Testis (tissue), 3 donors: ENCODE measurements around the gene FARP1. TPM values are rescaled to one million over a fixed set of nuclear protein-coding genes. Genes with fewer than 3 reads are reported as not detected.

ENCODE experiments used
- DNase-seq: peaks from one replicate; pipeline ENCODE4 v3.0.0-alpha.2; 2019
- H3K27ac ChIP-seq, 2 donors: fragments of 200-600 bp; sonication (generic); one replicate each; pipeline ENCODE4 v1.5.1; 2019
- H3K27me3 ChIP-seq: fragments of 200-600 bp; sonication (generic); one replicate; pipeline ENCODE4 v1.5.1; 2019
- H3K36me3 ChIP-seq: fragments of 200-600 bp; sonication (generic); one replicate; pipeline ENCODE4 v1.5.1; 2017; ENCODE audit warnings: low read depth; ENCODE audit errors: missing control alignments
- H3K4me1 ChIP-seq: fragments of 200-600 bp; sonication (generic); one replicate; pipeline ENCODE4 v1.5.1; 2019
- H3K4me3 ChIP-seq, 2 donors: fragments of 200-600 bp; sonication (generic); one replicate each; pipeline ENCODE4 v1.5.1; 2017 to 2019
- H3K9me3 ChIP-seq: fragments of 200-600 bp; sonication (generic); one replicate; pipeline ENCODE4 v1.5.1; 2017
- CTCF ChIP-seq, 3 experiments: fragments of 450-650 bp in 2 of 3; fragments of 200-600 bp in 1 of 3; sonication (generic) in 1 of 3; IDR thresholded peaks; one replicate each; pipeline ENCODE4 v1.5.1; 2016 to 2019; ENCODE audit warnings: antibody characterized with exemption in 3 of 3, mild to moderate bottlenecking in 2 of 3, moderate library complexity in 1 of 3
- POLR2A ChIP-seq: fragments of 450-650 bp; IDR thresholded peaks from one replicate; pipeline ENCODE4 v1.6.1; 2017; ENCODE audit warnings: antibody characterized with exemption, mild to moderate bottlenecking, moderate library complexity
- WGBS, 2 donors: methylation state at CpG; one replicate each; pipeline ENCODE4 v1.1.5; 2018; 5-methylcytosine and 5-hydroxymethylcytosine counted together
- intact Hi-C: fragments of 100-400 bp; cut with DNase I; formaldehyde crosslinking; loops from one replicate; pipeline ENCODE4 v1.15.1; 2023; ENCODE audit warnings: low total_unique reads
- polyA plus RNA-seq: library from polyadenylated mRNA; stranded (reverse); fragments of 350-450 nt; fragmentation: Illumina TruSeq; extraction: RNeasy Lipid Tissue Mini Kit (QIAGEN cat#74804); gene quantifications from one replicate; pipeline ENCODE4 v1.2.3, GENCODE V29; 2014; ENCODE audit warnings: low read depth, low replicate concordance; ENCODE audit not compliant: insufficient read depth
- total RNA-seq, 2 donors: library from RNA; depleted of rRNA; stranded (reverse); fragments of >200 nt; gene quantifications; one replicate each; pipeline ENCODE4 v1.2.3, GENCODE V29; 2016

Gene FARP1
- total and polyA plus RNA-seq, 3 donors from 2014 or later, result 54.0 to 130 (median 69.1) TPM

- WGBS, 2 donors, result 87 to 95% methylated on average over 12 to 15 of the region's 15 CpGs
- Histone ChIP-seq H3K4me1 (no peaks in the 10 kb centered on the region), H3K36me3 (no peaks in the 10 kb centered on the region), H3K27ac (no peak overlapping the region), H3K4me3 (no peak overlapping the region), H3K27me3 (no peaks in the 10 kb centered on the region), H3K9me3 (no peaks in the 10 kb centered on the region)
- no peak for DNase-seq
- intact Hi-C loops, result no loop called here
- TF ChIP-seq CTCF (IDR thresholded peaks at IDR 0.05) (no peak), POLR2A (no peak)
Observed at GRCh38 chr13:98428256-98428966, 285.5 kb downstream of the FARP1 start.

- Histone ChIP-seq H3K36me3 (no peaks in the 10 kb centered on the region), H3K27me3 (no peaks in the 10 kb centered on the region), H3K4me3 (no peak overlapping the region), H3K4me1 (no peaks in the 10 kb centered on the region), H3K27ac (no peak overlapping the region), H3K9me3 (no peaks in the 10 kb centered on the region)
- no peak for DNase-seq
- TF ChIP-seq CTCF (IDR thresholded peaks at IDR 0.05) (no peak), POLR2A (no peak)
- 83 to 84% methylated on average over 9 to 10 of the region's 10 CpGs for WGBS, 2 donors
- intact Hi-C loops, result no loop called here
Observed at GRCh38 chr13:98429081-98429480, 286.2 kb downstream of the FARP1 start.

GRCh38 chr13:98429531-98429930, 286.6 kb downstream of the FARP1 start:
- Histone ChIP-seq H3K27me3 (no peaks in the 10 kb centered on the region), H3K4me3 (no peak overlapping the region), H3K36me3 (no peaks in the 10 kb centered on the region), H3K4me1 (no peaks in the 10 kb centered on the region), H3K9me3 (no peaks in the 10 kb centered on the region), H3K27ac (no peak overlapping the region)
- DNase-seq, result no peak
- intact Hi-C loops, result no loop called here
- TF ChIP-seq POLR2A (no peak), CTCF (IDR thresholded peaks at IDR 0.05) (no peak)
- 93 to 96% methylated on average over 7 of the region's 7 CpGs for WGBS, 2 donors

GRCh38 chr13:98429977-98430736, 287.3 kb downstream of the FARP1 start:
- Histone ChIP-seq H3K36me3 (no peaks in the 10 kb centered on the region), H3K4me3 (no peak overlapping the region), H3K9me3 (no peaks in the 10 kb centered on the region), H3K27me3 (no peaks in the 10 kb centered on the region), H3K4me1 (no peaks in the 10 kb centered on the region), H3K27ac (no peak overlapping the region)
- DNase-seq, result no peak
- TF ChIP-seq CTCF (IDR thresholded peaks at IDR 0.05), result no peak
- TF ChIP-seq POLR2A, result no peak
- WGBS, 2 donors, result 79 to 81% methylated on average over 11 of the region's 11 CpGs
- intact Hi-C loops, result no loop called here
